ENCODE results near the gene MEOX1. TPM values are rescaled to one million over a fixed set of nuclear protein-coding genes. Genes with fewer than 3 reads are reported as not detected.

The MEOX1 gene
- total and polyA plus RNA-seq, 2 of the 8 experiments (the other 6 are each of a cell fraction or from before 2014, with no cell fraction given) = not detected

GRCh38 chr17:43673516-43674323, 12.0 kb upstream of the MEOX1 start:
- Histone ChIP-seq H4K20me1 (replicated peaks in 1 of 2; ENCODE audit: control insufficient read depth in 1 of 2, insufficient read depth in 2 of 2, low read length in 2 of 2) (no peaks in the 10 kb centered on the region), H3K79me1 (ENCODE audit: low read depth, low read length) (no peaks in the 10 kb centered on the region), H2BK120ac (replicated peaks; ENCODE audit: low read depth, low read length) (no peak overlapping the region), H2AK5ac (ENCODE audit: low read depth, low read length) (no peak overlapping the region), H3K23me2 (ENCODE audit: low read depth, low read length) (no peaks in the 10 kb centered on the region), H3K36me3 (ENCODE audit: control insufficient read depth in 2 of 4, insufficient read depth in 4 of 4, low read length in 3 of 4) (no peaks in the 10 kb centered on the region), H3K79me2 (ENCODE audit: control insufficient read depth in 1 of 2, insufficient read depth in 2 of 2, low read length in 2 of 2) (no peaks in the 10 kb centered on the region), H3K4me1 (replicated peaks in 1 of 4; ENCODE audit: control insufficient read depth in 3 of 4, insufficient read depth in 4 of 4, low read length in 3 of 4) (peaks cover 0 to 20% (median 13%) of the 10 kb centered on the region in 4 experiments; a peak in 6 of 7 replicates), H3K4ac (replicated peaks; ENCODE audit: insufficient read length, low read depth, low read length) (no peak overlapping the region), H2BK20ac (ENCODE audit: low read length) (peak overlapping the region; percentile 91), H3K56ac (replicated peaks; ENCODE audit: insufficient read length, low read depth, low read length) (peak overlapping the region; percentile 52), H2BK15ac (ENCODE audit: low read length) (0 out of 2 replicates have a peak overlapping the region, but pooled peaks have one; percentile 93), H3K27me3 (replicated peaks in 1 of 4; ENCODE audit: control insufficient read depth in 3 of 4, extremely low read depth in 1 of 4, insufficient read depth in 3 of 4, low read length in 3 of 4) (0 out of 7 replicates have a peak, but pooled peaks cover 0 to 2% (median 0%) of the 10 kb centered on the region in 4 experiments), H4K5ac (ENCODE audit: insufficient read length, low read depth, low read length) (no peak overlapping the region), H3K9me3 (ENCODE audit: insufficient read depth in 2 of 2, low read depth in 1 of 2, low read length in 1 of 2) (no peaks in the 10 kb centered on the region), H3K9ac (replicated peaks in 1 of 4; ENCODE audit: extremely low read depth in 1 of 4, low read depth in 3 of 4, low read length in 3 of 4) (no peak overlapping the region), H4K8ac (ENCODE audit: extremely low read depth, insufficient read depth, low read length) (no peak overlapping the region; the same call in 1 of the 2 replicates), H2BK12ac (ENCODE audit: low read depth, low read length) (0 out of 2 replicates have a peak overlapping the region, but pooled peaks have one; percentile 39), H2BK5ac (ENCODE audit: low read depth, low read length) (no peak overlapping the region), H3K4me2 (ENCODE audit: insufficient read depth in 1 of 2, low read depth in 2 of 2, low read length in 2 of 2) (no peak overlapping the region), H3K23ac (ENCODE audit: insufficient read length) (no peak overlapping the region), H3K14ac (ENCODE audit: insufficient read length) (no peak overlapping the region), H3K4me3 (ENCODE audit: extremely low read depth in 1 of 4, insufficient read depth in 2 of 4, low read depth in 3 of 4, low read length in 4 of 4) (no peak overlapping the region), H2AFZ (ENCODE audit: low read length) (no peak overlapping the region), H4K91ac (replicated peaks; ENCODE audit: insufficient read length, low read length) (peak overlapping the region; percentile 37), H3K18ac (ENCODE audit: extremely low read depth, low read length) (no peak overlapping the region), H3K27ac (ENCODE audit: low read depth, low read length) (no peak overlapping the region)
- DNase-seq (ENCODE audit: low read depth in 1 of 2, low spot score in 2 of 2) (peak in 1 of 2 experiments; percentile 93), FAIRE-seq (peak; percentile 75)
- ChIA-PET POLR2A (ENCODE audit: partially characterized antibody) (interaction anchor here (0.7 to 3.3 kb wide), 7 partner anchors 11 to 147 kb away, joined by 3 to 11 read pairs (median 4); no protein-coding TSS in a partner anchor), CTCF (ENCODE audit: partially characterized antibody) (interaction anchor here (0.6 to 6.5 kb wide), 58 partner anchors 8 to 502 kb away, joined by 3 to 73 read pairs (median 6); partner anchors contain the start of genes CD300LG, ETV4, MEOX1 and SOST)
- 62% methylated on average over 14 of the region's 14 CpGs; no CpG with 5 or more reads in 1 of the 2 experiments for WGBS, 2 experiments (ENCODE audit: extremely low coverage in 1 of 2, insufficient coverage in 1 of 2, insufficient read length in 1 of 2, insufficient replicate concordance in 2 of 2, low coverage in 1 of 2, low lambda C conversion rate in 2 of 2, missing lambda C conversion rate in 1 of 2)
- TF ChIP-seq SAP30 (IDR thresholded peaks at IDR 0.05; ENCODE audit: insufficient read depth, insufficient replicate concordance, low read length) = no peak
- no peak for TF ChIP-seq EGR1 (IDR thresholded peaks at IDR 0.05; ENCODE audit: borderline replicate concordance, low read depth, low read length)
- no peak for TF ChIP-seq GTF2F1 (IDR thresholded peaks at IDR 0.05; ENCODE audit: borderline replicate concordance, low read depth, low read length)
- TF ChIP-seq RAD21 (IDR thresholded peaks at IDR 0.05 in 1 of 2, conservative IDR thresholded peaks at IDR 0.05 in 1 of 2; ENCODE audit: low read depth in 2 of 2, low read length in 2 of 2) = peak; percentile 94 to 95
- TF ChIP-seq MAX (IDR thresholded peaks at IDR 0.05) = no peak
- no peak for TF ChIP-seq SP2 (IDR thresholded peaks at IDR 0.05; ENCODE audit: low read length)
- no peak for TF ChIP-seq EZH2 (IDR thresholded peaks at IDR 0.05; ENCODE audit: low read depth, low read length, severe bottlenecking)
- TF ChIP-seq YY1 (IDR thresholded peaks at IDR 0.05; ENCODE audit: low read depth, low read length) = no peak
